Endothelial cell of umbilical vein (primary cell): ENCODE results near the gene TOM1L2. TPM values are rescaled to one million over a fixed set of nuclear protein-coding genes. Genes with fewer than 3 reads are reported as not detected.

ENCODE experiments used
- BruUV-seq: library from RNA; stranded (reverse); fragments of 400-500 nt; replicated peaks from 2 replicates; lab custom pipeline; 2021; lab: Mats Ljungman, UMichigan
- CTCF ChIA-PET: fragments of 300-600, 350-600 bp; sonication (Branson Sonifier 250); formaldehyde crosslinking; loops from one replicate; lab custom pipeline; 2021; ENCODE audit warnings: antibody characterized with exemption, inconsistent platforms; lab: Charles Lee
- POLR2A ChIA-PET: fragments of 300-600, 350-600 bp; sonication (Branson Sonifier 250); formaldehyde crosslinking; loops from one replicate; lab custom pipeline; 2021; ENCODE audit warnings: antibody characterized with exemption, inconsistent platforms; lab: Charles Lee
- DNase-seq: peaks from one replicate; pipeline ENCODE4 v3.0.0-alpha.2; 2011; ENCODE audit warnings: low read depth, low spot score
- FAIRE-seq: peaks from 2 replicates; lab custom pipeline; 2011; peaks lifted over from hg19 to GRCh38; lab: Jason Lieb, UNC
- H2AFZ ChIP-seq: 2 replicates; pipeline ENCODE4 v1.6.0; 2012; ENCODE audit warnings: low read depth, low read length, control low read depth, inconsistent platforms
- H3K27ac ChIP-seq: 2 replicates; pipeline ENCODE4 v1.5.1; 2011; ENCODE audit warnings: low read depth, mild to moderate bottlenecking, control low read depth, low read length, moderate library complexity; ENCODE audit not compliant: insufficient read depth
- H3K27me3 ChIP-seq, 2 experiments: 2 replicates each; pipeline versions ENCODE4 v1.6.0 to v1.6.1; 2011; ENCODE audit warnings: low read length in 2 of 2, mixed read lengths in 1 of 2; ENCODE audit not compliant: control insufficient read depth in 2 of 2, insufficient read depth in 2 of 2
- H3K36me3 ChIP-seq, 2 experiments: 2 replicates in 1 of 2; 3 replicates in 1 of 2; pipeline ENCODE4 v1.5.1; 2011; ENCODE audit warnings: low read length in 2 of 2, mild to moderate bottlenecking in 1 of 2, moderate library complexity in 1 of 2; ENCODE audit not compliant: control insufficient read depth in 2 of 2, insufficient read depth in 2 of 2; ENCODE audit errors: extremely low read depth in 1 of 2
- H3K4me1 ChIP-seq: 3 replicates; pipeline ENCODE4 v1.5.1; 2011; ENCODE audit warnings: mild to moderate bottlenecking, low read length; ENCODE audit not compliant: control insufficient read depth, insufficient read depth; ENCODE audit errors: extremely low read depth
- H3K4me2 ChIP-seq: 2 replicates; pipeline ENCODE4 v1.6.1; 2011; ENCODE audit warnings: low read length, control low read depth, mixed read lengths; ENCODE audit not compliant: insufficient read depth
- H3K4me3 ChIP-seq, 3 experiments: fragments of 200-600 bp in 1 of 3; sonication (generic), shearing (Covaris generic) in 1 of 3; replicated peaks in 1 of 3; 2 replicates each; pipeline ENCODE4 v1.5.1; 2011 to 2016; ENCODE audit warnings: control low read depth in 3 of 3, low read length in 3 of 3, mild to moderate bottlenecking in 2 of 3, inconsistent platforms in 1 of 3, low read depth in 1 of 3, moderate library complexity in 1 of 3; ENCODE audit not compliant: insufficient read depth in 1 of 3
- H3K79me2 ChIP-seq: 2 replicates; pipeline ENCODE4 v1.6.0; 2012; ENCODE audit warnings: low read length, inconsistent platforms; ENCODE audit not compliant: control insufficient read depth, insufficient read depth
- H3K9ac ChIP-seq: replicated peaks from 2 replicates; pipeline ENCODE3; 2011; ENCODE audit warnings: low read length, control low read depth; ENCODE audit not compliant: insufficient read depth; ENCODE audit errors: extremely low read depth
- H3K9me1 ChIP-seq: replicated peaks from 3 replicates; pipeline ENCODE4 v1.6.0; 2011; ENCODE audit warnings: mild to moderate bottlenecking, low read length; ENCODE audit not compliant: control insufficient read depth, insufficient read depth; ENCODE audit errors: extremely low read depth
- H3K9me3 ChIP-seq: replicated peaks from 2 replicates; pipeline ENCODE4 v1.5.1; 2012; ENCODE audit warnings: low read length, inconsistent platforms; ENCODE audit not compliant: control insufficient read depth, insufficient read depth
- H4K20me1 ChIP-seq: replicated peaks from 2 replicates; pipeline ENCODE3; 2011; ENCODE audit warnings: mild to moderate bottlenecking, low read length; ENCODE audit not compliant: control insufficient read depth, insufficient read depth; ENCODE audit errors: extremely low read depth
- CTCF ChIP-seq, 2 donors: IDR thresholded peaks; 1 replicate in 1 of 2; 2 replicates in 1 of 2; pipeline ENCODE4 v1.5.1; 2011; ENCODE audit warnings: low read length in 2 of 2, mild to moderate bottlenecking in 2 of 2, moderate library complexity in 2 of 2, control low read depth in 1 of 2, inconsistent platforms in 1 of 2, low read depth in 1 of 2; ENCODE audit not compliant: insufficient read depth in 1 of 2; ENCODE audit errors: extremely low read depth in 1 of 2
- EZH2 ChIP-seq: IDR thresholded peaks from 2 replicates; pipeline ENCODE4 v1.6.1; 2012; ENCODE audit warnings: borderline replicate concordance, low read depth, mild to moderate bottlenecking, moderate library complexity, low read length, inconsistent platforms; ENCODE audit not compliant: severe bottlenecking
- FOS ChIP-seq: IDR thresholded peaks from 2 replicates; pipeline ENCODE4 v1.6.1; 2011; ENCODE audit warnings: mild to moderate bottlenecking, low read length, moderate library complexity, borderline replicate concordance; ENCODE audit not compliant: insufficient read depth
- GATA2 ChIP-seq: IDR thresholded peaks from 2 replicates; pipeline ENCODE4 v1.7.0; 2011; ENCODE audit warnings: low read depth, mild to moderate bottlenecking, moderate library complexity, mixed read lengths, low read length; ENCODE audit not compliant: insufficient read length, insufficient read depth
- JUN ChIP-seq: IDR thresholded peaks from 2 replicates; pipeline ENCODE4 v1.6.1; 2011; ENCODE audit warnings: borderline replicate concordance, low read depth; ENCODE audit not compliant: insufficient read length, insufficient read depth
- MAX ChIP-seq: IDR thresholded peaks from 2 replicates; pipeline ENCODE4 v1.6.1; 2011; ENCODE audit not compliant: insufficient read depth, insufficient read length
- MYC ChIP-seq: IDR thresholded peaks from one replicate; pipeline ENCODE4 v1.6.1; 2011; ENCODE audit warnings: mild to moderate bottlenecking, low read depth, low read length
- POLR2A ChIP-seq: IDR thresholded peaks from 2 replicates; pipeline ENCODE4 v1.6.1; 2012; ENCODE audit warnings: low read depth, mild to moderate bottlenecking, control low read depth, low read length
- POLR2AphosphoS5 ChIP-seq: IDR thresholded peaks from 2 replicates; pipeline ENCODE4 v1.6.1; 2012; ENCODE audit warnings: low read depth, mild to moderate bottlenecking, control low read depth, low read length, moderate library complexity; ENCODE audit not compliant: insufficient read depth
- dilution Hi-C: fragments of 300-500 bp; cut with MboI; formaldehyde crosslinking; loops from one replicate; pipeline ENCODE4 v1.15.0; 2019; ENCODE audit warnings: low sequenced_read_pairs; ENCODE audit not compliant: extremely low pct_ligation_motif_present
- intact Hi-C: fragments of 100-400 bp; cut with micrococcal nuclease; formaldehyde crosslinking; loops from one replicate; pipeline ENCODE4 v1.10.0; 2022
- polyA plus RNA-seq, 4 experiments: library from polyadenylated mRNA; depleted of rRNA in 3 of 4; stranded (reverse) in 3 of 4; unstranded in 1 of 4; fragments of >200 nt; gene quantifications; 2 replicates each; pipeline versions ENCODE4 v1.2.1 to v1.2.3, GENCODE V29; 2011 to 2012; ENCODE audit warnings: missing spikeins in 1 of 4
- total RNA-seq: library from RNA; stranded (reverse); gene quantifications from 2 replicates; pipeline ENCODE4 v1.2.3, GENCODE V29; 2021

Gene TOM1L2
- total and polyA plus RNA-seq, 2 donors (not counting 3 experiments of a cell fraction or from before 2014, with no cell fraction given) = 31.7 to 37.6 TPM

- Histone ChIP-seq H3K27me3 (no peaks in the 10 kb centered on the region), H3K4me3 (no peak overlapping the region), H3K9ac (no peak overlapping the region), H3K27ac (no peak overlapping the region), H3K4me1 (peaks cover 34% of the 10 kb centered on the region), H3K36me3 (peaks cover 7 to 8% of the 10 kb centered on the region in 2 experiments), H3K9me3 (no peaks in the 10 kb centered on the region), H3K9me1 (no peaks in the 10 kb centered on the region), H4K20me1 (no peaks in the 10 kb centered on the region), H3K4me2 (no peak overlapping the region), H3K79me2 (peaks cover 55% of the 10 kb centered on the region), H2AFZ (no peak overlapping the region)
- dilution Hi-C loops = no loop called here
- BruUV-seq = no TSS peak
- no peak for DNase-seq
- intact Hi-C loops = loop anchor here (1.0 kb wide), 1 partner anchor 14 kb away; the partner anchor contains the start of gene SREBF1
- TF ChIP-seq EZH2 = no peak
- no peak for TF ChIP-seq JUN
- no peak for TF ChIP-seq FOS
- no peak for TF ChIP-seq POLR2AphosphoS5
- TF ChIP-seq MYC = no peak
- no peak for TF ChIP-seq CTCF (IDR thresholded peaks at IDR 0.05; ENCODE audit: extremely low read depth in 1 of 2, insufficient read depth in 1 of 2, low read depth in 1 of 2, low read length in 2 of 2)
- no peak for TF ChIP-seq MAX
- TF ChIP-seq GATA2 = no peak
- no peak for TF ChIP-seq POLR2A
- ChIA-PET CTCF (interaction anchor here (0.8 kb wide), 1 partner anchor 14 kb away, joined by 4 read pairs; the partner anchor contains the start of gene SREBF1), POLR2A (no interaction called here)
- FAIRE-seq = no peak
Observed at GRCh38 chr17:17822616-17823015, 149.6 kb downstream of the TOM1L2 start.
